SU-DHL-6 (cell line): ENCODE measurements around the gene TSPAN8.

ENCODE experiments used
- H2AFZ ChIP-seq: fragments of 200-600 bp; sonication (generic); 2 replicates; pipeline ENCODE4 v1.6.1; 2014; ENCODE audit warnings: low read depth, mild to moderate bottlenecking, moderate library complexity, mixed read lengths, antibody characterized with exemption, low read length; ENCODE audit not compliant: severe bottlenecking
- H3F3A ChIP-seq: fragments of 200-600 bp; shearing (Covaris generic); 2 replicates; pipeline ENCODE4 v1.6.0; 2016; ENCODE audit warnings: antibody characterized with exemption, mild to moderate bottlenecking; ENCODE audit not compliant: insufficient read depth
- H3K27ac ChIP-seq: fragments of 200-600 bp; sonication (generic); 2 replicates; pipeline ENCODE4 v1.5.1; 2016; ENCODE audit warnings: low read depth, mild to moderate bottlenecking, low read length, moderate library complexity, mixed read lengths
- H3K27me3 ChIP-seq: fragments of 200-600 bp; sonication (generic), shearing (Covaris generic); 2 replicates; pipeline ENCODE4 v1.6.0; 2014; ENCODE audit warnings: mild to moderate bottlenecking, low read length
- H3K36me3 ChIP-seq: fragments of 200-600 bp; sonication (generic); 2 replicates; pipeline ENCODE4 v1.6.1; 2014; ENCODE audit warnings: mild to moderate bottlenecking, low read length, mixed read lengths
- H3K4me2 ChIP-seq: fragments of 300-600, 200-600 bp; shearing (Covaris generic), sonication (generic); 2 replicates; pipeline ENCODE4 v1.6.0; 2014; ENCODE audit warnings: low read length, low read depth, mild to moderate bottlenecking; ENCODE audit not compliant: poor library complexity, severe bottlenecking
- H3K4me3 ChIP-seq: fragments of 200-600 bp; sonication (generic); 2 replicates; pipeline ENCODE4 v1.5.1; 2014; ENCODE audit warnings: antibody characterized with exemption, low read length, mild to moderate bottlenecking, mixed read lengths; ENCODE audit not compliant: insufficient read depth, poor library complexity, severe bottlenecking
- H3K79me2 ChIP-seq: fragments of 200-600 bp; sonication (generic); 2 replicates; pipeline ENCODE4 v1.6.1; 2014; ENCODE audit warnings: mild to moderate bottlenecking, low read length, moderate library complexity; ENCODE audit not compliant: insufficient read depth
- H3K9ac ChIP-seq: fragments of 200-600 bp; sonication (generic); 2 replicates; pipeline ENCODE4 v1.7.0; 2014; ENCODE audit warnings: mild to moderate bottlenecking, low read length
- H3K9me2 ChIP-seq: fragments of 200-600 bp; sonication (generic); replicated peaks from 2 replicates; pipeline ENCODE4 v1.6.1; 2014; ENCODE audit warnings: low read length; ENCODE audit not compliant: insufficient read depth
- H3K9me3 ChIP-seq: fragments of 200-600 bp; sonication (generic); 2 replicates; pipeline ENCODE4 v1.6.1; 2014; ENCODE audit warnings: low read length, mixed read lengths; ENCODE audit not compliant: insufficient read depth
- H4K20me1 ChIP-seq: fragments of 200-600 bp; sonication (generic); 2 replicates; pipeline ENCODE4 v1.6.1; 2014; ENCODE audit warnings: low read depth, mild to moderate bottlenecking, antibody characterized with exemption, low read length, moderate library complexity, mixed read lengths
- EZH2phosphoT487 ChIP-seq: fragments of 200-600 bp; sonication (generic), shearing (Covaris generic); conservative IDR thresholded peaks from 2 replicates; pipeline ENCODE4 v1.6.1; 2018; ENCODE audit warnings: mild to moderate bottlenecking, antibody characterized with exemption, low read length, moderate library complexity, mixed read lengths
- TF ChIP-seq, protein P1 (sequence below): fragments of 200-600 bp; sonication (generic); IDR thresholded peaks from one replicate; pipeline ENCODE4 v1.5.1; 2017; ENCODE audit warnings: antibody characterized with exemption, mild to moderate bottlenecking, low read length, moderate library complexity; ENCODE audit not compliant: insufficient read depth, poor library complexity, severe bottlenecking

TSPAN8 gene

DNA sequence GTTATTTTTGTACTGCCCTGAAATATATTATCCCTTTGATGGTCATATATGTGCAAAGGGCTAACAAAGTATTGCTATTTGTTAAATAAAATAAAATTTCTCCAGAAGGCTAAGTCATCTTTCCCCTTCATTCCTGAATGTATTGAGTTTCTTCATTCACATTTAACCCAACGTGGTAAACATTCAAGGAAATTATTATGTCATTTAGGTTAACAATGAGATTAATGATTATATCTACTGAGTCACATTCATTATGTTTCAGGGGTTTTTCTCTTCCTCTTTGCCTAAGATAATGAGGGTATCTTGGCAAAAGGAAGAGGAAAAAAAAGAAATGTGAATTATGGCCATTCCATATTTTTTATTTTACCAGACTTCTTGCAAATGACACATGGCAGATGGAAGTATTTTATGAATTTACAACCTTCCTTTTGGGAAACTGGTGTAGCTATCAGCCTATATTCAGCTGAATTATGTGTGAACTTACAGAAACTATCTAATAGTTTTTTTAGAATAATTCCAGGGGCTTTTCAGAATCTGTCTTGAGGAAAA lies 27.2 kb downstream of the TSPAN8 start:
- no peak overlapping the region for H3K27ac ChIP-seq
- no peaks in the 10 kb centered on the region for H3K9me3 ChIP-seq
- no peaks in the 10 kb centered on the region for H3K27me3 ChIP-seq
- no peak overlapping the region for H3K9ac ChIP-seq
- TF ChIP-seq EZH2phosphoT487, result no peak
- TF ChIP-seq, protein P1, sequence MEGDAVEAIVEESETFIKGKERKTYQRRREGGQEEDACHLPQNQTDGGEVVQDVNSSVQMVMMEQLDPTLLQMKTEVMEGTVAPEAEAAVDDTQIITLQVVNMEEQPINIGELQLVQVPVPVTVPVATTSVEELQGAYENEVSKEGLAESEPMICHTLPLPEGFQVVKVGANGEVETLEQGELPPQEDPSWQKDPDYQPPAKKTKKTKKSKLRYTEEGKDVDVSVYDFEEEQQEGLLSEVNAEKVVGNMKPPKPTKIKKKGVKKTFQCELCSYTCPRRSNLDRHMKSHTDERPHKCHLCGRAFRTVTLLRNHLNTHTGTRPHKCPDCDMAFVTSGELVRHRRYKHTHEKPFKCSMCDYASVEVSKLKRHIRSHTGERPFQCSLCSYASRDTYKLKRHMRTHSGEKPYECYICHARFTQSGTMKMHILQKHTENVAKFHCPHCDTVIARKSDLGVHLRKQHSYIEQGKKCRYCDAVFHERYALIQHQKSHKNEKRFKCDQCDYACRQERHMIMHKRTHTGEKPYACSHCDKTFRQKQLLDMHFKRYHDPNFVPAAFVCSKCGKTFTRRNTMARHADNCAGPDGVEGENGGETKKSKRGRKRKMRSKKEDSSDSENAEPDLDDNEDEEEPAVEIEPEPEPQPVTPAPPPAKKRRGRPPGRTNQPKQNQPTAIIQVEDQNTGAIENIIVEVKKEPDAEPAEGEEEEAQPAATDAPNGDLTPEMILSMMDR, result no peak
- H2AFZ ChIP-seq, result no peak overlapping the region
- no peak overlapping the region for H3K4me2 ChIP-seq
- H3F3A ChIP-seq, result no peaks in the 10 kb centered on the region
- no peak overlapping the region for H3K4me3 ChIP-seq
- no peaks in the 10 kb centered on the region for H4K20me1 ChIP-seq
- no peaks in the 10 kb centered on the region for H3K79me2 ChIP-seq
- no peaks in the 10 kb centered on the region for H3K9me2 ChIP-seq
- no peaks in the 10 kb centered on the region for H3K36me3 ChIP-seq

DNA sequence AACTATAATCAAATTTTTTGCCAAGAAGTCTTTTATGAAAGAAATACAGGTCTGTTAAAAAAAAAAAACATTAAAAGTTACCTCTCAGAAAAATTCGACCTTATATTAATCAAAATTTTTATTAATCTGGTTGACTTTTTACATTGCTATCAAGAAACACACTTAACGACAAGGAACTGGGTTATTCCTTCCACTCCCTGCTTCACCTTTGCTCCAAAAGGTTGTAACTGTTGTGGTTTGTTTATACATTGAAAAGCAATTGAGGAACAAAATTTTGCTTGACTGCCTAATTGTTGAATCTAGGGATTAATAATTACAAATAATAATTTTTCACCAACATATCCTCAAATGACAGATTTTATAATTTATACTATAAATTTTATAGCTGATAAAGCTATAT lies 28.4 kb downstream of the TSPAN8 start:
- Histone ChIP-seq H3K4me2 (no peak overlapping the region), H3K9me2 (no peaks in the 10 kb centered on the region), H3K4me3 (no peak overlapping the region), H3F3A (no peaks in the 10 kb centered on the region), H2AFZ (no peak overlapping the region), H3K9me3 (no peaks in the 10 kb centered on the region), H3K79me2 (no peaks in the 10 kb centered on the region), H3K27me3 (no peaks in the 10 kb centered on the region), H3K36me3 (no peaks in the 10 kb centered on the region), H3K27ac (no peak overlapping the region), H4K20me1 (no peaks in the 10 kb centered on the region), H3K9ac (no peak overlapping the region)
- TF ChIP-seq, protein P1, result no peak
- TF ChIP-seq EZH2phosphoT487, result no peak

DNA sequence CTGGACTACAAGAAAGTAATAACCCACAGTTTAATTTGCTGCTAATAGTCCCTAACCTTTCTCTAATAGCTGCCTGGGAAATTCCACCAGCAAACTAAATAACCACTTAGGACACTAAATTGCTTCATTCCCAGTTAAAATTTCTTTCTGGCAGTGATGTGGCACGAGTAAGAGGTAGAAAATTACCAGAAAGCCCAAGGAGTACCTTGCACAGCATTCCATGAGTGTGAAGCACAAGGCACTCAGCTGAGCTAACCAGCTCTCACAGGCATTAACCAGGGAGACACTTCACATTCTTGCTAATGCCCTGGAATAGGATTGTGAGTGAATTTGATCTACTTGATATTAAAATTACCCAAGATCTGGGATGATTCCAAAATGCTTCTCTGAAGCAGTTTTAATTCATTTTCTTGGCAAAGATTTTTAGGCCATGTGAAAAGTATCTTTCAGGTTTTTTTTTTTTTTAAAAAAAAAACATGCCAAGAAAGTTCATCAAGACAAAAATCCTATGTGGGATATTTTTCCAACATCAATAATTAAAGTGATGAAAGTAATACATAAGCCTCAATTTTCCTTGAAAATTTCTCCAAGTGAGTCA lies 29.5 kb downstream of the TSPAN8 start:
- Histone ChIP-seq H2AFZ (no peak overlapping the region), H3K79me2 (no peaks in the 10 kb centered on the region), H3K9me2 (no peaks in the 10 kb centered on the region), H3K4me3 (no peak overlapping the region), H3K4me2 (no peak overlapping the region), H3K36me3 (no peaks in the 10 kb centered on the region), H3F3A (no peaks in the 10 kb centered on the region), H3K9me3 (no peaks in the 10 kb centered on the region), H4K20me1 (no peaks in the 10 kb centered on the region), H3K27me3 (no peaks in the 10 kb centered on the region), H3K27ac (no peak overlapping the region), H3K9ac (no peak overlapping the region)
- TF ChIP-seq, protein P1, result no peak
- TF ChIP-seq EZH2phosphoT487, result no peak
